ENCODE results near the gene CDC37L1.
"Not testable (repeated sequence)": the region's sequence is repeated elsewhere in the genome, so short reads cannot be mapped to it uniquely, and the experiment has no call there.

Gene CDC37L1

GRCh38 chr9:4754530-4754929 lies 75.2 kb downstream of the CDC37L1 start:
- DNase-seq (ENCODE audit: low spot score): not testable (repeated sequence)

- DNase-seq (ENCODE audit: low spot score): no peak
Measured at GRCh38 chr9:4755026-4755609, 75.7 kb downstream of the CDC37L1 start.

GRCh38 chr9:4756420-4756819 lies 77.1 kb downstream of the CDC37L1 start:
- no peak for DNase-seq (ENCODE audit: low spot score)

All from AG08396 (cell line).